ENCODE results near the gene PLK2.

DNA sequence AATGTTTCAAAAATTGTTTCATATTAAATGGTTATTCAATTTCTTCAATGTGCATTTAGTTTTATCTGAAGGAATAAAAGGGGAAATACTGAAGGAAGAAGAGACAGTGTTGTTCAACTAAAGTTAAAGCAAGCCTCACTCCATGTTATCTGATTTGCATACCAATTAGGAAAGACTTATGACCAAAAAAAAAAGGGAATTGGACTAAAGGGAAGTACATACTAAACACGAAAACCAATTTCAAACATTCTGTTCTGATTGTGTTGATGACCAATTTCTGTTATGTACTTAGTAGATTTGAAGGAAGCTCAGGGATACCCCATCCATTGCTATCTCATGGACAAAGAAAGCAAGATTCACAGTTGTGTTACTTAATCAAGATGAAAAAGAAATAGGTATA lies 26.4 kb upstream of the PLK2 start:
- TF ChIP-seq, protein P1, sequence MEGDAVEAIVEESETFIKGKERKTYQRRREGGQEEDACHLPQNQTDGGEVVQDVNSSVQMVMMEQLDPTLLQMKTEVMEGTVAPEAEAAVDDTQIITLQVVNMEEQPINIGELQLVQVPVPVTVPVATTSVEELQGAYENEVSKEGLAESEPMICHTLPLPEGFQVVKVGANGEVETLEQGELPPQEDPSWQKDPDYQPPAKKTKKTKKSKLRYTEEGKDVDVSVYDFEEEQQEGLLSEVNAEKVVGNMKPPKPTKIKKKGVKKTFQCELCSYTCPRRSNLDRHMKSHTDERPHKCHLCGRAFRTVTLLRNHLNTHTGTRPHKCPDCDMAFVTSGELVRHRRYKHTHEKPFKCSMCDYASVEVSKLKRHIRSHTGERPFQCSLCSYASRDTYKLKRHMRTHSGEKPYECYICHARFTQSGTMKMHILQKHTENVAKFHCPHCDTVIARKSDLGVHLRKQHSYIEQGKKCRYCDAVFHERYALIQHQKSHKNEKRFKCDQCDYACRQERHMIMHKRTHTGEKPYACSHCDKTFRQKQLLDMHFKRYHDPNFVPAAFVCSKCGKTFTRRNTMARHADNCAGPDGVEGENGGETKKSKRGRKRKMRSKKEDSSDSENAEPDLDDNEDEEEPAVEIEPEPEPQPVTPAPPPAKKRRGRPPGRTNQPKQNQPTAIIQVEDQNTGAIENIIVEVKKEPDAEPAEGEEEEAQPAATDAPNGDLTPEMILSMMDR (IDR thresholded peaks at IDR 0.05) = no peak
- no peak for TF ChIP-seq POLR2A (IDR thresholded peaks at IDR 0.05)
